Left hindlimb (tissue), 1 donor: Measurements from ENCODE around the gene HMOX2.
A peak's percentile ranks its signal among the peaks of the same experiment; 100 is the strongest.

ENCODE experiments used
- DNase-seq: peaks from one replicate; pipeline ENCODE4 v3.0.0-alpha.2; 2018

HMOX2 gene

GRCh38 chr16:4475880-4476788 is at the start of gene HMOX2:
HMOX2 (plus strand) TSS chr16:4476398; CDS start chr16:4505525, 29,127 bp downstream.
- peak; percentile 93 for DNase-seq

- DNase-seq: no peak
Measured at GRCh38 chr16:4426722-4427372, 49.4 kb upstream of the HMOX2 start.

- no peak for DNase-seq
Measured at GRCh38 chr16:4428500-4428899, 47.7 kb upstream of the HMOX2 start.

- no peak for DNase-seq
Measured at GRCh38 chr16:4431023-4431422, 45.2 kb upstream of the HMOX2 start.

GRCh38 chr16:4433228-4433627 is 43.0 kb upstream of the HMOX2 start:
- DNase-seq: no peak

- DNase-seq: no peak
Measured at GRCh38 chr16:4433914-4434787, 42.0 kb upstream of the HMOX2 start.

- no peak for DNase-seq
Measured at GRCh38 chr16:4435337-4436067, 40.7 kb upstream of the HMOX2 start.

GRCh38 chr16:4437366-4437765 is 38.8 kb upstream of the HMOX2 start:
- DNase-seq: no peak

GRCh38 chr16:4442371-4442770 is 33.8 kb upstream of the HMOX2 start:
- no peak for DNase-seq

- DNase-seq: no peak
Measured at GRCh38 chr16:4443271-4443670, 32.9 kb upstream of the HMOX2 start.

- DNase-seq: no peak
Measured at GRCh38 chr16:4443986-4444385, 32.2 kb upstream of the HMOX2 start.

GRCh38 chr16:4450430-4450829 is 25.8 kb upstream of the HMOX2 start:
- DNase-seq: no peak

GRCh38 chr16:4450931-4451519 is 25.2 kb upstream of the HMOX2 start:
- DNase-seq: no peak

GRCh38 chr16:4452674-4453073 is 23.5 kb upstream of the HMOX2 start:
- DNase-seq: no peak

- DNase-seq: no peak
Measured at GRCh38 chr16:4454623-4455022, 21.6 kb upstream of the HMOX2 start.

GRCh38 chr16:4455081-4455480 is 21.1 kb upstream of the HMOX2 start:
- no peak for DNase-seq

GRCh38 chr16:4455951-4456350 is 20.2 kb upstream of the HMOX2 start:
- no peak for DNase-seq

- DNase-seq: no peak
Measured at GRCh38 chr16:4460936-4461249, 15.3 kb upstream of the HMOX2 start.

GRCh38 chr16:4461250-4462085 is 14.7 kb upstream of the HMOX2 start:
- DNase-seq: no peak

- DNase-seq: no peak
Measured at GRCh38 chr16:4463522-4464163, 12.6 kb upstream of the HMOX2 start.
